ENCODE results near the gene IFI16.
A peak's percentile ranks its signal among the peaks of the same experiment; 100 is the strongest.
"Not testable (repeated sequence)": the region's sequence is repeated elsewhere in the genome, so short reads cannot be mapped to it uniquely, and the experiment has no call there.

The IFI16 gene

GRCh38 chr1:159005676-159006075 lies 4.0 kb upstream of the IFI16 start:
- no peak overlapping the region for H2BK15ac ChIP-seq (ENCODE audit: low read depth, poor library complexity, severe bottlenecking)
- peak overlapping the region; percentile 29 for H2AFZ ChIP-seq (ENCODE audit: low read depth, low read length)
- H2BK5ac ChIP-seq (ENCODE audit: low read depth, low read length, poor library complexity, severe bottlenecking), result no peak overlapping the region
- peak overlapping the region; percentile 94 for H4K8ac ChIP-seq (ENCODE audit: low read length)
- H3K4me2 ChIP-seq (ENCODE audit: low read length, poor library complexity, severe bottlenecking), result no peak overlapping the region
- no peaks in the 10 kb centered on the region for H3K79me1 ChIP-seq (replicated peaks; ENCODE audit: low read length, poor library complexity, severe bottlenecking)
- no peaks in the 10 kb centered on the region for H3K36me3 ChIP-seq (ENCODE audit: control insufficient read depth in 1 of 2, insufficient read depth in 2 of 2, low read depth in 1 of 2, low read length in 2 of 2)
- peak overlapping the region in 1 of 2 experiments; percentile 78 for H3K23ac ChIP-seq (ENCODE audit: low read length in 2 of 2)
- H3K9me3 ChIP-seq (ENCODE audit: control insufficient read depth, low read length), result no peaks in the 10 kb centered on the region
- H3K4me3 ChIP-seq (ENCODE audit: insufficient read depth in 1 of 2, low read depth in 1 of 2, low read length in 2 of 2), result peak overlapping the region in 1 of 2 experiments; percentile 25
- peak overlapping the region; percentile 57 for H3K9ac ChIP-seq (ENCODE audit: low read length)
- peak overlapping the region; percentile 89 to 93 for H2BK12ac ChIP-seq (ENCODE audit: low read length in 2 of 2)
- H3K14ac ChIP-seq (ENCODE audit: low read length in 2 of 2), result no peak overlapping the region
- no peak overlapping the region for H2AK5ac ChIP-seq (ENCODE audit: low read length, severe bottlenecking)
- peak overlapping the region; percentile 22 to 51 for H3K4ac ChIP-seq (ENCODE audit: low read depth in 1 of 2, low read length in 2 of 2)
- DNase-seq, result peak; percentile 18
- 11% methylated on average over 6 of the region's 6 CpGs for WGBS
- no peak overlapping the region for H3K27ac ChIP-seq (ENCODE audit: low read length, poor library complexity, severe bottlenecking)
- peak overlapping the region; percentile 78 to 91 for H3K18ac ChIP-seq (ENCODE audit: low read depth in 1 of 2, low read length in 2 of 2)
- H4K91ac ChIP-seq (ENCODE audit: low read length), result peak overlapping the region; percentile 83
- no peaks in the 10 kb centered on the region for H3K27me3 ChIP-seq (ENCODE audit: control insufficient read depth in 1 of 2, insufficient read depth in 1 of 2, low read length in 2 of 2)
- peaks cover 1% of the 10 kb centered on the region for H3K4me1 ChIP-seq (ENCODE audit: control insufficient read depth, insufficient read depth, low read depth, low read length)
- peak overlapping the region; percentile 42 for H2BK120ac ChIP-seq (ENCODE audit: low read depth, low read length)

- not testable (repeated sequence) for H3K27me3 ChIP-seq (ENCODE audit: control insufficient read depth in 1 of 2, insufficient read depth in 1 of 2, low read length in 2 of 2); H3K14ac ChIP-seq (ENCODE audit: low read length in 2 of 2); H3K4me2 ChIP-seq (ENCODE audit: low read length, poor library complexity, severe bottlenecking); H2BK15ac ChIP-seq (ENCODE audit: low read depth, poor library complexity, severe bottlenecking); H2BK5ac ChIP-seq (ENCODE audit: low read depth, low read length, poor library complexity, severe bottlenecking); DNase-seq; H2AK5ac ChIP-seq (ENCODE audit: low read length, severe bottlenecking); H4K91ac ChIP-seq (ENCODE audit: low read length); H3K4me1 ChIP-seq (ENCODE audit: control insufficient read depth, insufficient read depth, low read depth, low read length); H3K27ac ChIP-seq (ENCODE audit: low read length, poor library complexity, severe bottlenecking); H3K9me3 ChIP-seq (ENCODE audit: control insufficient read depth, low read length); H2BK12ac ChIP-seq (ENCODE audit: low read length in 2 of 2); H3K79me1 ChIP-seq (replicated peaks; ENCODE audit: low read length, poor library complexity, severe bottlenecking); H3K36me3 ChIP-seq (ENCODE audit: control insufficient read depth in 1 of 2, insufficient read depth in 2 of 2, low read depth in 1 of 2, low read length in 2 of 2); H3K23ac ChIP-seq (ENCODE audit: low read length in 2 of 2)
- Histone ChIP-seq H3K9ac (ENCODE audit: low read length) (peak overlapping the region; percentile 57), H2AFZ (ENCODE audit: low read depth, low read length) (peak overlapping the region; percentile 29), H2BK120ac (ENCODE audit: low read depth, low read length) (peak overlapping the region; percentile 19), H3K4ac (ENCODE audit: low read depth in 1 of 2, low read length in 2 of 2) (peak overlapping the region in 1 of 2 experiments; percentile 22), H4K8ac (ENCODE audit: low read length) (peak overlapping the region; percentile 94), H3K4me3 (ENCODE audit: insufficient read depth in 1 of 2, low read depth in 1 of 2, low read length in 2 of 2) (peak overlapping the region in 1 of 2 experiments; percentile 25), H3K18ac (ENCODE audit: low read depth in 1 of 2, low read length in 2 of 2) (peak overlapping the region in 1 of 2 experiments; percentile 78)
- WGBS, result 28% methylated on average over 10 of the region's 11 CpGs
Observed at GRCh38 chr1:159006210-159006807, 3.4 kb upstream of the IFI16 start.

GRCh38 chr1:159007726-159008125 lies 2.0 kb upstream of the IFI16 start:
- no peak overlapping the region for H4K91ac ChIP-seq (ENCODE audit: low read length)
- no peak for DNase-seq
- no peak overlapping the region for H3K14ac ChIP-seq (ENCODE audit: low read length in 2 of 2)
- H2BK15ac ChIP-seq (ENCODE audit: low read depth, poor library complexity, severe bottlenecking), result no peak overlapping the region
- no peak overlapping the region for H4K8ac ChIP-seq (ENCODE audit: low read length)
- H2BK12ac ChIP-seq (ENCODE audit: low read length in 2 of 2), result peak overlapping the region in 1 of 2 experiments; percentile 16
- H2BK5ac ChIP-seq (ENCODE audit: low read depth, low read length, poor library complexity, severe bottlenecking), result no peak overlapping the region
- peak overlapping the region; percentile 37 to 52 for H3K18ac ChIP-seq (ENCODE audit: low read depth in 1 of 2, low read length in 2 of 2)
- no peak overlapping the region for H3K4me2 ChIP-seq (ENCODE audit: low read length, poor library complexity, severe bottlenecking)
- H3K27ac ChIP-seq (ENCODE audit: low read length, poor library complexity, severe bottlenecking), result no peak overlapping the region
- H3K9ac ChIP-seq (ENCODE audit: low read length), result no peak overlapping the region
- peak overlapping the region in 1 of 2 experiments; percentile 24 for H3K4ac ChIP-seq (ENCODE audit: low read depth in 1 of 2, low read length in 2 of 2)
- H3K4me3 ChIP-seq (ENCODE audit: insufficient read depth in 1 of 2, low read depth in 1 of 2, low read length in 2 of 2), result no peak overlapping the region
- no peak overlapping the region for H3K23ac ChIP-seq (ENCODE audit: low read length in 2 of 2)
- H2AFZ ChIP-seq (ENCODE audit: low read depth, low read length), result no peak overlapping the region
- H3K4me1 ChIP-seq (ENCODE audit: control insufficient read depth, insufficient read depth, low read depth, low read length), result peaks cover 3% of the 10 kb centered on the region
- no peak overlapping the region for H2AK5ac ChIP-seq (ENCODE audit: low read length, severe bottlenecking)
- H3K36me3 ChIP-seq (ENCODE audit: control insufficient read depth in 1 of 2, insufficient read depth in 2 of 2, low read depth in 1 of 2, low read length in 2 of 2), result peaks cover 0 to 15% of the 10 kb centered on the region in 2 experiments
- H3K79me1 ChIP-seq (replicated peaks; ENCODE audit: low read length, poor library complexity, severe bottlenecking), result peaks cover 3% of the 10 kb centered on the region
- no peaks in the 10 kb centered on the region for H3K27me3 ChIP-seq (ENCODE audit: control insufficient read depth in 1 of 2, insufficient read depth in 1 of 2, low read length in 2 of 2)
- H3K9me3 ChIP-seq (ENCODE audit: control insufficient read depth, low read length), result no peaks in the 10 kb centered on the region
- no peak overlapping the region for H2BK120ac ChIP-seq (ENCODE audit: low read depth, low read length)

GRCh38 chr1:159008744-159009188 lies 941 bp upstream of the IFI16 start:
- no peak overlapping the region for H2BK5ac ChIP-seq (ENCODE audit: low read depth, low read length, poor library complexity, severe bottlenecking)
- no peak overlapping the region for H2AFZ ChIP-seq (ENCODE audit: low read depth, low read length)
- H3K4me1 ChIP-seq (ENCODE audit: control insufficient read depth, insufficient read depth, low read depth, low read length), result peaks cover 5% of the 10 kb centered on the region
- H3K4me3 ChIP-seq (ENCODE audit: insufficient read depth in 1 of 2, low read depth in 1 of 2, low read length in 2 of 2), result peak overlapping the region in 1 of 2 experiments; percentile 86
- H3K9me3 ChIP-seq (ENCODE audit: control insufficient read depth, low read length), result no peaks in the 10 kb centered on the region
- H3K18ac ChIP-seq (ENCODE audit: low read depth in 1 of 2, low read length in 2 of 2), result peak overlapping the region; percentile 37 to 66
- peaks cover 5% of the 10 kb centered on the region for H3K79me1 ChIP-seq (replicated peaks; ENCODE audit: low read length, poor library complexity, severe bottlenecking)
- H3K14ac ChIP-seq (ENCODE audit: low read length in 2 of 2), result no peak overlapping the region
- H3K36me3 ChIP-seq (ENCODE audit: control insufficient read depth in 1 of 2, insufficient read depth in 2 of 2, low read depth in 1 of 2, low read length in 2 of 2), result peaks cover 0 to 24% of the 10 kb centered on the region in 2 experiments
- H3K27ac ChIP-seq (ENCODE audit: low read length, poor library complexity, severe bottlenecking), result no peak overlapping the region
- peak overlapping the region; percentile 84 for H4K8ac ChIP-seq (ENCODE audit: low read length)
- H3K9ac ChIP-seq (ENCODE audit: low read length), result peak overlapping the region; percentile 99
- no peak overlapping the region for H3K4me2 ChIP-seq (ENCODE audit: low read length, poor library complexity, severe bottlenecking)
- no peaks in the 10 kb centered on the region for H3K27me3 ChIP-seq (ENCODE audit: control insufficient read depth in 1 of 2, insufficient read depth in 1 of 2, low read length in 2 of 2)
- no peak overlapping the region for H2AK5ac ChIP-seq (ENCODE audit: low read length, severe bottlenecking)
- 61% methylated on average over 4 of the region's 4 CpGs for WGBS
- no peak overlapping the region for H2BK120ac ChIP-seq (ENCODE audit: low read depth, low read length)
- peak overlapping the region; percentile 66 to 75 for H3K4ac ChIP-seq (ENCODE audit: low read depth in 1 of 2, low read length in 2 of 2)
- no peak overlapping the region for H4K91ac ChIP-seq (ENCODE audit: low read length)
- peak; percentile 71 for DNase-seq
- peak overlapping the region in 1 of 2 experiments; percentile 72 for H2BK12ac ChIP-seq (ENCODE audit: low read length in 2 of 2)
- H2BK15ac ChIP-seq (ENCODE audit: low read depth, poor library complexity, severe bottlenecking), result no peak overlapping the region
- H3K23ac ChIP-seq (ENCODE audit: low read length in 2 of 2), result no peak overlapping the region

Data from mesenchymal stem cell (in vitro differentiated cells and primary cell).